HTR-8/SVneo (cell line): ENCODE measurements around the gene IDH3A.

ENCODE experiments used
- DNase-seq: peaks from one replicate; pipeline ENCODE4 v3.0.0; 2011; ENCODE audit warnings: low spot score, mixed read lengths; ENCODE audit not compliant: insufficient read length
- FAIRE-seq: peaks from 2 replicates; lab custom pipeline; 2011; peaks lifted over from hg19 to GRCh38; lab: Jason Lieb, UNC

IDH3A gene

GRCh38 chr15:78212546-78213424 lies 63.6 kb downstream of the IDH3A start:
- FAIRE-seq = peak; percentile 95
- peak; percentile 91 for DNase-seq

- DNase-seq (no peak), FAIRE-seq (no peak)
Observed at GRCh38 chr15:78213425-78213750, 64.2 kb downstream of the IDH3A start.

GRCh38 chr15:78213956-78214355 lies 64.8 kb downstream of the IDH3A start:
- no peak for FAIRE-seq
- no peak for DNase-seq

- FAIRE-seq = no peak
- no peak for DNase-seq
Observed at GRCh38 chr15:78216276-78217104, 67.3 kb downstream of the IDH3A start.

- no peak for FAIRE-seq
- DNase-seq = no peak
Observed at GRCh38 chr15:78220713-78221112, 71.6 kb downstream of the IDH3A start.
